MCF 10A (cell line): ENCODE data around the gene CAPN11. TPM values are rescaled to one million over a fixed set of nuclear protein-coding genes. Genes with fewer than 3 reads are reported as not detected.

Source experiments
- BruUV-seq: library from RNA; stranded (reverse); fragments of 400-500 nt; replicated peaks from 2 replicates; lab custom pipeline; 2021; lab: Mats Ljungman, UMichigan
- CTCF ChIA-PET: fragments of 300-600 bp; sonication (Branson Sonifier 250); formaldehyde crosslinking; extraction: SDS; loops from one replicate; lab custom pipeline; 2021; ENCODE audit warnings: antibody characterized with exemption, inconsistent platforms; lab: Yijun Ruan, JAX
- POLR2A ChIA-PET: fragments of 300-600, 350-650 bp; sonication (Branson Sonifier 250); formaldehyde crosslinking; extraction: SDS; loops from one replicate; lab custom pipeline; 2020; ENCODE audit warnings: antibody characterized with exemption, inconsistent platforms; lab: Yijun Ruan, JAX
- DNase-seq: peaks from one replicate; pipeline ENCODE4 v3.0.0-alpha.2; 2018; ENCODE audit not compliant: unreplicated experiment
- H3K27ac Mint-ChIP-seq: one replicate; pipeline ENCODE4 v1.8.0; 2022; ENCODE audit warnings: mild to moderate bottlenecking, low read depth, mixed read lengths; ENCODE audit not compliant: unreplicated experiment
- H3K27me3 Mint-ChIP-seq: one replicate; pipeline ENCODE4 v1.8.0; 2022; ENCODE audit warnings: mixed read lengths; ENCODE audit not compliant: insufficient read depth, unreplicated experiment
- H3K36me3 Mint-ChIP-seq: one replicate; pipeline ENCODE4 v1.8.0; 2022; ENCODE audit warnings: mild to moderate bottlenecking, moderate library complexity, mixed read lengths; ENCODE audit not compliant: insufficient read depth, unreplicated experiment
- H3K4me1 Mint-ChIP-seq: one replicate; pipeline ENCODE4 v1.8.0; 2022; ENCODE audit warnings: mixed read lengths; ENCODE audit not compliant: insufficient read depth, unreplicated experiment
- H3K4me3 Mint-ChIP-seq: one replicate; pipeline ENCODE4 v1.8.0; 2022; ENCODE audit warnings: mild to moderate bottlenecking, moderate library complexity, mixed read lengths; ENCODE audit not compliant: unreplicated experiment
- H3K9me3 Mint-ChIP-seq: one replicate; pipeline ENCODE4 v1.8.0; 2022; ENCODE audit warnings: mixed read lengths; ENCODE audit not compliant: unreplicated experiment
- CTCF ChIP-seq: fragments of 200-600 bp; IDR thresholded peaks from one replicate; pipeline ENCODE4 v1.8.0; 2022; ENCODE audit warnings: antibody characterized with exemption, mild to moderate bottlenecking; ENCODE audit not compliant: unreplicated experiment
- intact Hi-C: fragments of 100-400 bp; cut with micrococcal nuclease; formaldehyde crosslinking; loops from 2 replicates; pipeline ENCODE4 v1.14.1; 2022
- total RNA-seq: library from RNA; stranded (reverse); gene quantifications from 2 replicates; pipeline ENCODE4 v1.2.3, GENCODE V29; 2022

The CAPN11 gene
- total RNA-seq, 1 experiment from 2014 or later, result not detected

DNA sequence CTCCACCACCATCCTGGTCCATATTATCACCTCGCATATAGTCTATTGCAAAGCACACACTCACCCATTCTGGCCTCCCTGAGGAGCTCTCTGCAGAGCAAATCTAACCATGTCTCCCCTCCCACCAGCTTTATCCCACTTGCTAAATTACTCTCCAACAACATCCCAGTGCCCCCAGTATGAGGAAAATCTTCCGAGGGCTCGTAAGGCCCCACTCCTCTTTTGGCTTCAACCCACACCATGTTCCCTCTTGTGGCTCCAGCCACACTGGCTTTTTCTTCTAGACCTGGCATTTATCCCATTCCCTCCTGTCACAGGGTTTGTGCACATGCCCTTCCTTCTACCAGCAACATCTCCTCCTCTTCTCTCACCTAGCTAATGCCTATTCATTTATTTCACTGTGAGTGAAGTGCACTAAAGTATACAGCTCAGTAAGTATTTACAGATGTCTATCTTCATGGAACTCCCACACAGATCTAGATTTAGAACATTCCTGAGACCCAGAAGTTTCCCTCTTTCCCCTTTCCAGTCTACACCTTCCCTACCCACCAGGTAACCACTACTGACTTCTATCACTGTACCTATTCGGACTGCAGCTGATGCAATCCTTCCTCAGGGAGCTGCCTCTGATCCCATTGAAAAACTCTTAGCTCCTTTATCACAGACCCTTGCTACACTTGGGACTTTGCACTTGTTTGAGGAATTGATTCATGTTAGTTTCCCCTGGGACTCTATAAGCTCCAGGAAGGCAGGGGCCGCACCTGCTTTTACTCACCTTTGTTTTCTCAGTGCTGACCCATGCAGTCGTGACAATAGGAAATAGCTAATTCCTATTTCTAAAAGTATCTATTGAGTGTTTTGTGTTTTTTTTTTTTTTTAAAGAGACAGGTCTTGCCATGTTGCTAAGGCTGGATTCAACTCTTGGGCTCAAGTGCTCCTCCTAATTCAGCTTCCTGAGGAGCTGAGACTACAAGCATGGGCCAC, 46.9 kb upstream of the CAPN11 start:
- POLR2A ChIA-PET, result no interaction called here

DNA sequence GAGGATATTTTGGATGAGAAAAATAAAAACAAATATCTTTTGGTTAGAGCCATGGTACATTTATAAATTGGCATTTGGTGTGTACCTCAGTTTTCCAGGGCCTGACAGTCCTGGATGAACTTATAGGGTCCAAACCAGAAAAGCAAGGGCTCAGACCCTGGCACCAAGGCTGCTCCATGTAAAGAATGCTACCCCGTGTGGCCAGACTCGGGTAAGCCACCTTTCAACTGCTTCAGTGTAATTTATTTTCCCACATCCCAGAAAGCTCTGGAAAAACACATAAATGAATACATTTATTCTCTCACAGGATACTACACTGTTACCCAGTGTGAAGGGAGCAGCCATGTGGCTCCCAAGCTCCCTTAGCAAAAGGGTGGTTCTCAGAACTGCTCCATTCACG, 45.2 kb upstream of the CAPN11 start:
- CTCF ChIA-PET, result interaction anchor here (0.6 kb wide), 1 partner anchor 108 kb away, joined by 4 read pairs; no protein-coding TSS in a partner anchor
- peaks cover 62% of the 10 kb centered on the region for H3K36me3 Mint-ChIP-seq
- peaks cover 31% of the 10 kb centered on the region for H3K4me1 Mint-ChIP-seq
- TF ChIP-seq CTCF, result peak; percentile 4
- H3K27me3 Mint-ChIP-seq, result no peaks in the 10 kb centered on the region
- no TSS peak for BruUV-seq
- POLR2A ChIA-PET, result no interaction called here
- no peak overlapping the region for H3K4me3 Mint-ChIP-seq
- intact Hi-C loops, result no loop called here
- no peak overlapping the region for H3K27ac Mint-ChIP-seq
- no peaks in the 10 kb centered on the region for H3K9me3 Mint-ChIP-seq
- DNase-seq, result no peak

More for the DNA sequence above, 46.9 kb upstream of the CAPN11 start:
- Mint-ChIP-seq H3K27me3 (no peaks in the 10 kb centered on the region), H3K36me3 (peaks cover 67% of the 10 kb centered on the region), H3K4me1 (peaks cover 17% of the 10 kb centered on the region), H3K9me3 (no peaks in the 10 kb centered on the region), H3K4me3 (no peak overlapping the region), H3K27ac (peak overlapping the region; percentile 20)
- CTCF ChIA-PET, result interaction anchor here (0.6 to 3.4 kb wide), 6 partner anchors 12 to 361 kb away, joined by 3 to 21 read pairs (median 4); no protein-coding TSS in a partner anchor
- no TSS peak for BruUV-seq
- intact Hi-C loops, result no loop called here
- no peak for DNase-seq
- no peak for TF ChIP-seq CTCF

DNA sequence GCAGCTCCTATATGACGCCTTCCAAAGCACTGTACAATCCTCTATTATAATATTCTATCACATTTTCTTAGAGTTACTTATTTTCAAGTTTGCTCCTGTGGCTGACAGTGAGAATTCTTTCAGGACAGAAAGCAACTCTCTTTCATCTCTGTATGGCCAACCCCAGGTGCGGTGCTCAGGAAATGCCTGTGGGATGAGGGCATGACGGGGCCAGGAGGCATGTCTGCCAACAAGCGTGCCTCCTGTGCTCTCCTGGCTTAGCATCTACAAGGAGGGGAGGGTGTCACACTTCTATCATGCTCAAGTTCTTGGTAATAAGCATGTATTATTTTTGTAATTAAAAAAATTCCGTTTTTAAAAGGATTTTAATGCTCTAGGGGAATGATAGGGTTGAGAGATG, 42.8 kb upstream of the CAPN11 start:
- ChIA-PET CTCF (interaction anchor here (0.9 to 1.2 kb wide), 2 partner anchors 19 to 35 kb away, joined by 3 to 5 read pairs; no protein-coding TSS in a partner anchor), POLR2A (interaction anchor here (1.4 to 1.6 kb wide), 2 partner anchors 9 to 12 kb away, joined by 3 to 4 read pairs; partner anchors contain the start of genes MRPL14 and TMEM63B)
- Mint-ChIP-seq H3K9me3 (no peaks in the 10 kb centered on the region), H3K4me1 (peaks cover 44% of the 10 kb centered on the region), H3K36me3 (peaks cover 52% of the 10 kb centered on the region), H3K27me3 (no peaks in the 10 kb centered on the region), H3K4me3 (no peak overlapping the region), H3K27ac (peak overlapping the region; percentile 16)
- DNase-seq, result peak; percentile 59
- intact Hi-C loops, result no loop called here
- BruUV-seq, result no TSS peak
- no peak for TF ChIP-seq CTCF
